Peyer's patch (tissue), 4 donors: ENCODE data around the gene DHRS3.

Source experiments
- POLR2A ChIP-seq, 2 donors: fragments of 450-650 bp; IDR thresholded peaks; one replicate each; pipeline ENCODE4 v1.5.1; 2017; ENCODE audit warnings: antibody characterized with exemption in 2 of 2, mild to moderate bottlenecking in 2 of 2, moderate library complexity in 2 of 2
- TF ChIP-seq, protein P1 (sequence below), 6 experiments: fragments of 450-650 bp in 4 of 6; fragments of 200-600 bp in 2 of 6; sonication (generic) in 1 of 6; IDR thresholded peaks; one replicate each; pipeline ENCODE4 v1.5.1; 2017 to 2019; ENCODE audit warnings: antibody characterized with exemption in 6 of 6, mild to moderate bottlenecking in 3 of 6, moderate library complexity in 1 of 6

DNA sequence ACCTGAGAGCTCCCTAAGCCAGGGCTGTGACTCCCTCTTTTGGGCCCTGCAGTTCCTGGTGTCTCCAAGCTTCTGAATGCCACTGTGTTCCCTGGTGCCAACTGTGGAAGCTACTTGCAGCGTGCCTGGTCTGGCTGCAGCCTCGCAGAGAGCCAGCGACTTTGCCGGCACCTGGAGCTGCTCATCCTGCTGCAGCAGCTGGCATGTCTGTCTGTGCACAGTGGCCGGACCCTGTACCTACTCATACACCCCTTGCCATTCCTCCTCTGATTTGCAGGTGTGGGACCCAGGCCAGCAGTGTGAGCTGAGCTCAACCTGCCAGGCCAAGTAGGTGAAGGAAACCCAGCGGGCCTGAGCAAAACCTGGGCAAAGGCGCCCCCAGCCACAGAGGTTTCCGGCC, 13.6 kb upstream of the DHRS3 start:
- TF ChIP-seq, protein P1, sequence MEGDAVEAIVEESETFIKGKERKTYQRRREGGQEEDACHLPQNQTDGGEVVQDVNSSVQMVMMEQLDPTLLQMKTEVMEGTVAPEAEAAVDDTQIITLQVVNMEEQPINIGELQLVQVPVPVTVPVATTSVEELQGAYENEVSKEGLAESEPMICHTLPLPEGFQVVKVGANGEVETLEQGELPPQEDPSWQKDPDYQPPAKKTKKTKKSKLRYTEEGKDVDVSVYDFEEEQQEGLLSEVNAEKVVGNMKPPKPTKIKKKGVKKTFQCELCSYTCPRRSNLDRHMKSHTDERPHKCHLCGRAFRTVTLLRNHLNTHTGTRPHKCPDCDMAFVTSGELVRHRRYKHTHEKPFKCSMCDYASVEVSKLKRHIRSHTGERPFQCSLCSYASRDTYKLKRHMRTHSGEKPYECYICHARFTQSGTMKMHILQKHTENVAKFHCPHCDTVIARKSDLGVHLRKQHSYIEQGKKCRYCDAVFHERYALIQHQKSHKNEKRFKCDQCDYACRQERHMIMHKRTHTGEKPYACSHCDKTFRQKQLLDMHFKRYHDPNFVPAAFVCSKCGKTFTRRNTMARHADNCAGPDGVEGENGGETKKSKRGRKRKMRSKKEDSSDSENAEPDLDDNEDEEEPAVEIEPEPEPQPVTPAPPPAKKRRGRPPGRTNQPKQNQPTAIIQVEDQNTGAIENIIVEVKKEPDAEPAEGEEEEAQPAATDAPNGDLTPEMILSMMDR (IDR thresholded peaks at IDR 0.05) = no peak
- TF ChIP-seq POLR2A (IDR thresholded peaks at IDR 0.05) = no peak
